A673 (cell line): Measurements from ENCODE around the gene SLC9A5. TPM values are rescaled to one million over a fixed set of nuclear protein-coding genes. Genes with fewer than 3 reads are reported as not detected.
A peak's percentile ranks its signal among the peaks of the same experiment; 100 is the strongest.

ENCODE experiments used
- BruUV-seq: library from RNA; stranded (reverse); fragments of 400-500 nt; replicated peaks from 2 replicates; lab custom pipeline; 2021; lab: Mats Ljungman, UMichigan
- CTCF ChIA-PET: fragments of 300-600 bp; sonication (Branson Sonifier 250); formaldehyde crosslinking; loops from one replicate; lab custom pipeline; 2022; ENCODE audit warnings: antibody characterized with exemption; lab: Charles Lee
- POLR2A ChIA-PET: fragments of 300-600 bp; sonication (Branson Sonifier 250); formaldehyde crosslinking; loops from one replicate; lab custom pipeline; 2022; ENCODE audit warnings: antibody characterized with exemption; ENCODE audit not compliant: low non-redundant PET; lab: Charles Lee
- DNase-seq: peaks from one replicate; pipeline ENCODE4 v3.0.0-alpha.2; 2015; ENCODE audit warnings: low spot score
- H3K27ac ChIP-seq: fragments of 200-600 bp; sonication (generic); 2 replicates; pipeline ENCODE4 v1.5.1; 2016; ENCODE audit warnings: mixed run types, low read depth, mild to moderate bottlenecking, mixed read lengths, antibody characterized with exemption, low read length; ENCODE audit not compliant: poor library complexity, severe bottlenecking
- H3K27me3 ChIP-seq: fragments of 200-600 bp; sonication (generic); replicated peaks from 2 replicates; pipeline ENCODE4 v1.6.1; 2017; ENCODE audit warnings: mixed run types, low read depth, mild to moderate bottlenecking, mixed read lengths, antibody characterized with exemption, low read length; ENCODE audit not compliant: insufficient read depth, poor library complexity
- H3K36me3 ChIP-seq: fragments of 200-600 bp; sonication (generic); 2 replicates; pipeline ENCODE4 v1.6.1; 2016; ENCODE audit warnings: mixed run types, mild to moderate bottlenecking, mixed read lengths, antibody characterized with exemption, low read length; ENCODE audit not compliant: insufficient read depth, poor library complexity, severe bottlenecking
- H3K4me1 ChIP-seq: fragments of 200-600 bp; sonication (generic); 2 replicates; pipeline ENCODE4 v1.6.1; 2017; ENCODE audit warnings: mixed run types, mild to moderate bottlenecking, mixed read lengths, antibody characterized with exemption, low read length; ENCODE audit not compliant: insufficient read depth, poor library complexity, severe bottlenecking
- H3K4me3 ChIP-seq: fragments of 200-600 bp; sonication (generic); 2 replicates; pipeline ENCODE4 v1.5.1; 2016; ENCODE audit warnings: low read depth, mixed run types, mild to moderate bottlenecking, mixed read lengths, low read length; ENCODE audit not compliant: poor library complexity, severe bottlenecking
- H3K9me3 ChIP-seq: fragments of 200-600 bp; sonication (generic); 2 replicates; pipeline ENCODE4 v1.6.1; 2016; ENCODE audit warnings: mixed run types, low read depth, mild to moderate bottlenecking, mixed read lengths, antibody characterized with exemption, low read length; ENCODE audit not compliant: poor library complexity, severe bottlenecking
- EZH2 ChIP-seq: fragments of 200-600 bp; sonication (generic); IDR thresholded peaks from 2 replicates; pipeline ENCODE4 v1.6.1; 2017; ENCODE audit warnings: borderline replicate concordance, low read depth, mild to moderate bottlenecking, mixed read lengths, antibody characterized with exemption, low read length; ENCODE audit not compliant: poor library complexity, severe bottlenecking
- intact Hi-C: fragments of 100-400 bp; cut with micrococcal nuclease; formaldehyde crosslinking; loops from one replicate; pipeline ENCODE4 v1.10.0; 2022; ENCODE audit not compliant: unreplicated experiment
- total RNA-seq: library from RNA; stranded (reverse); gene quantifications from 2 replicates; pipeline ENCODE4 v1.2.3, GENCODE V29; 2021
- TF ChIP-seq, protein P1 (sequence below): fragments of 300-800, 200-600 bp; sonication (generic); conservative IDR thresholded peaks from 2 replicates; pipeline ENCODE4 v1.5.1; 2017; ENCODE audit warnings: low read depth, mild to moderate bottlenecking, antibody characterized with exemption, low read length, moderate library complexity, mixed read lengths

SLC9A5 gene
- total RNA-seq, 1 experiment from 2014 or later = 2.4 TPM

DNA sequence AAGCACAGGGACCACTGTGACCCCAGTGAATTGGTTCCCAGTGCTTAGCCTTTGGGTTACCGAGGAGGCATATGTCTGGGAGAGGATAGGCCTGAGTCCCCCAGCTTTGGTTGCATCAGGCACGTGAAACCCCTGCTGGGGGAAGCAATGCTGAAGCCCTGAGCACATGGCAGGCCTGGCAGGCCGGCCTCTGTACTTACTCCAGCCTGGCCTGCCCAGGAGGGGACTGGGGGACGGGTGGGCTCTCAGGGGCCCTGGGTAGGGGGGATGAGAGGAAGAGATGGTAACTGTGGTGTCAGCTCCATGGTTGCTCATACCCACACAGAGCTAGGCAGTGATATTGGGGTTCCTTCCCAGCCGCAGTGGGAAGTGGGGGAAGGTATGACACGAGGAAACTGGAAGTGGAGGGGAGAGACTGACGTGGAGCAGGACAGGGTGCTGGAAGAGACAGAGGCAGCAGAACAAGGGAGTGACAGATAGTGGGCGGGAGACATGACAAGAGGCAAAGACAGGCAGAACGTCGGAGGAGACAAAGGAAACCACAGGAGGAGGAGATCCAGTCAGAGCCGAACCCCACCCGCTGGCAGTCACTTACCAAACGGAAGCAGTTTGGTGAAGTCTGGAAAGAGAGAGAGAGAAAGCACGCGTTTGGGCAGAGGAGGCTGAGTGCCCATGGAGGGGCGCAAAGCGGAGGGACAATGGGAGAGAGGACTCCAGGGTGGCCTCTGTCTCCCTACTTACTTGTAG is 12.8 kb upstream of the SLC9A5 start:
- peaks cover 60% of the 10 kb centered on the region for H3K36me3 ChIP-seq
- peaks cover 4% of the 10 kb centered on the region for H3K4me1 ChIP-seq
- peak; percentile 80 for DNase-seq
- BruUV-seq = no TSS peak
- H3K9me3 ChIP-seq = no peaks in the 10 kb centered on the region
- H3K4me3 ChIP-seq = peak overlapping the region; percentile 30
- peak overlapping the region; percentile 68 for H3K27ac ChIP-seq
- ChIA-PET POLR2A (no interaction called here), CTCF (no interaction called here)
- H3K27me3 ChIP-seq = no peaks in the 10 kb centered on the region
- intact Hi-C loops = no loop called here
- TF ChIP-seq, protein P1, sequence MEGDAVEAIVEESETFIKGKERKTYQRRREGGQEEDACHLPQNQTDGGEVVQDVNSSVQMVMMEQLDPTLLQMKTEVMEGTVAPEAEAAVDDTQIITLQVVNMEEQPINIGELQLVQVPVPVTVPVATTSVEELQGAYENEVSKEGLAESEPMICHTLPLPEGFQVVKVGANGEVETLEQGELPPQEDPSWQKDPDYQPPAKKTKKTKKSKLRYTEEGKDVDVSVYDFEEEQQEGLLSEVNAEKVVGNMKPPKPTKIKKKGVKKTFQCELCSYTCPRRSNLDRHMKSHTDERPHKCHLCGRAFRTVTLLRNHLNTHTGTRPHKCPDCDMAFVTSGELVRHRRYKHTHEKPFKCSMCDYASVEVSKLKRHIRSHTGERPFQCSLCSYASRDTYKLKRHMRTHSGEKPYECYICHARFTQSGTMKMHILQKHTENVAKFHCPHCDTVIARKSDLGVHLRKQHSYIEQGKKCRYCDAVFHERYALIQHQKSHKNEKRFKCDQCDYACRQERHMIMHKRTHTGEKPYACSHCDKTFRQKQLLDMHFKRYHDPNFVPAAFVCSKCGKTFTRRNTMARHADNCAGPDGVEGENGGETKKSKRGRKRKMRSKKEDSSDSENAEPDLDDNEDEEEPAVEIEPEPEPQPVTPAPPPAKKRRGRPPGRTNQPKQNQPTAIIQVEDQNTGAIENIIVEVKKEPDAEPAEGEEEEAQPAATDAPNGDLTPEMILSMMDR = no peak
- no peak for TF ChIP-seq EZH2

DNA sequence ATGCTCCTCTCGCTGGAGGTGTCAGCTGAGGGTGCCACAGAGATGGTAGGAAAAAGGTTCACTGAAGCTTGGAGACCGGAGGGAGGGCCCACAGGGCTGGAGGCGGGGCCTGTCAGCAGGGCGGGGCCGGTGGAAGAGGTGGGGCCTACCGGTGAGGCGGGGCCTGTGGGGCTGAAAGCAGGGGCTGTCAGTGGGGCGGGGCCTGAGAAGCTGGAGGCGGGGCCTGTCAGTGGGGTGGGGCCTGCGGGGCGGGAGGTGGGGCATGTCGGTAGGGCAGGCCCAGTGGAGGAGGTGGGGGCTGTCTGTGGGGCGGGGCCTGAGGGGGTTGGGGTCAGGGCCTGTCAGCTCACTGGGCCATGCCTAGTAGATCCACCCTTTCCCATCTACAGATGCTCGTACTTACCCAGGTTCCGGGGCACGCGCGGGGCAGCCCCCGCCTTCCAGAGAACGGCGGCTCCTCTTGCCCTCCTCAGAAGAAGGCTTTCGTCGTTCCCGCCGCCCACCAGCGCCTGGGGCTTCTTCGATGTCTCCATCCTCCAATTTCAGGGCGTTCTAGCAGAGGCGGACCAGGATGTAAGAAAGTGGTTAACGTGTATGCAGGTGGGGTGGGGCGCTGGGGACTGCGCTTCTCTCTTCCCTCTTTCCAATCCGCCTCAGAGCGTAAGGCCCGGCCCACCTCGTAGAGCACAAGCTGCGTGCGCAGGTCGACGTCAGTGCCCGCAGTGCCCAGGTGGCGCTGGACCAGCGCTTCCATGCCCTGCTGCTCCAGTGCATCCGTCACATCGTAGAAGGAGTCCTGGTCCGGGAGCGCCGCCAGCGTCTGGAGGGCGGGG is 12.0 kb upstream of the SLC9A5 start:
- TF ChIP-seq, protein P1 = no peak
- no peak for TF ChIP-seq EZH2
- CTCF ChIA-PET = no interaction called here
- POLR2A ChIA-PET = no interaction called here
- Histone ChIP-seq H3K4me1 (peaks cover 12% of the 10 kb centered on the region), H3K4me3 (peak overlapping the region; percentile 30), H3K9me3 (no peaks in the 10 kb centered on the region), H3K36me3 (peaks cover 52% of the 10 kb centered on the region), H3K27ac (peak overlapping the region; percentile 68), H3K27me3 (no peaks in the 10 kb centered on the region)
- DNase-seq = peak; percentile 87
- intact Hi-C loops = no loop called here
- no TSS peak for BruUV-seq

DNA sequence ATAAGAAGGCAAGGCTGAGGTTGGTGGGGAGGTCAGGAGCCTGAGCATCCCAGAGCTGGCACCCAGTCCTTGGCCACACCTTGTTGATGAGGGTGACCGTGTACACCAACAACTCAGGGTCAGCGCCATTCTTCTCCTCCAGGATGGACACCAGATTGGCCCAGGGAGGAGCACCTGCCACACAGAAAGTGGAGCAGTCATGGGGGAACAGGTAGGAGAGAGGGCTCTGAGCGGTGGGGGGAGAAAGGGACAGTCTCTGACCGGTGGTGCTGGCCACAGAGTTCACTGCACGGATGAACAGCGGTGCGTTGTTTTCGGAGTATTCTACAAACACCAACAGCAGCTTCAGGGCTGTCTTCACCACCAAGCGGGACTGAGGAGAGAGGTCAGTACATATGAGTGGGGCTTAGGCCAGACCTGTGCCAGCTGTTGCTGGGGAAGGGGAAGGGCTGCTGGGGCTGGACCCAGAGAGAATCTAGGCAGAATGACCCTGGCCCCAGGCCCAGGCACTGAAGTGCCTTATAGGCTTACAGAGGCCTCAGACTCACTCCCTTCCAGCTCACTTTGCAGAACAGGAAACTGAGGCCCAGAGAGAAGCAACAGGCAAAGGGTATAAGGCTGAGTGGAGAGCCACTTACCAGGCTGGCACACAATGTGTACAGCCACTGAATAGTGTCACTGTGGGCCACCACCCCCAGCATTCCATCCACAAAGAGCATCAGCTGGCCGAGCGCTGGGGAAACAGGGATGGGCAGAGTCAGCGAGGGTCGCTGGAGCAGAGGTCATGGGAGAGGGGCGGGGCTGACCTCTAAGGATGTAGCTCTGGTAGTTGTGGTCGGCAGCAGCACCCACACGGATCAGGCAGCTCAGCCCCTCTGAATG is 11.1 kb upstream of the SLC9A5 start:
- ChIA-PET POLR2A (no interaction called here), CTCF (no interaction called here)
- no peak for DNase-seq
- H3K4me1 ChIP-seq = peaks cover 16% of the 10 kb centered on the region
- intact Hi-C loops = no loop called here
- no TSS peak for BruUV-seq
- no peak overlapping the region for H3K4me3 ChIP-seq
- H3K36me3 ChIP-seq = peaks cover 45% of the 10 kb centered on the region
- no peaks in the 10 kb centered on the region for H3K9me3 ChIP-seq
- no peak overlapping the region for H3K27ac ChIP-seq
- H3K27me3 ChIP-seq = no peaks in the 10 kb centered on the region
- TF ChIP-seq, protein P1 = no peak
- TF ChIP-seq EZH2 = no peak
